Upper lobe of right lung (tissue), 1 donor: ENCODE results near the gene GPR176. TPM values are rescaled to one million over a fixed set of nuclear protein-coding genes. Genes with fewer than 3 reads are reported as not detected.

ENCODE experiments used
- ATAC-seq: fragments of 200-7000 bp; cut with Tn5 transposase; one replicate; pipeline ENCODE4 v1.9.1; 2020; ENCODE audit warnings: mild to moderate bottlenecking, moderate library complexity
- DNase-seq: peaks from one replicate; pipeline ENCODE4 v3.0.0-alpha.2; 2020
- H3K27ac ChIP-seq: fragments of 200-600 bp; one replicate; pipeline ENCODE4 v1.8.0; 2022
- H3K27me3 ChIP-seq: fragments of 200-600 bp; one replicate; pipeline ENCODE4 v1.8.0; 2022; ENCODE audit warnings: mild to moderate bottlenecking
- H3K36me3 ChIP-seq: fragments of 200-600 bp; one replicate; pipeline ENCODE4 v1.8.0; 2022
- H3K4me1 ChIP-seq: fragments of 200-600 bp; one replicate; pipeline ENCODE4 v1.8.0; 2022
- H3K4me3 ChIP-seq: fragments of 200-600 bp; one replicate; pipeline ENCODE4 v1.8.0; 2022; ENCODE audit warnings: mild to moderate bottlenecking
- H3K9me3 ChIP-seq: fragments of 200-600 bp; one replicate; pipeline ENCODE4 v1.8.0; 2022
- CTCF ChIP-seq: fragments of 200-600 bp; IDR thresholded peaks from one replicate; pipeline ENCODE4 v1.8.0; 2022; ENCODE audit warnings: antibody characterized with exemption
- intact Hi-C: fragments of 100-400 bp; cut with DNase I; formaldehyde crosslinking; loops from one replicate; pipeline ENCODE4 v1.11.0; 2022
- total RNA-seq: library from RNA; stranded (reverse); fragmentation: NEBNext Ultra II Directional; extraction: Animal tissue kit (Norgen Biotek cat#: 25700); gene quantifications from one replicate; pipeline ENCODE4 v1.2.1, GENCODE V29; 2021
- donor health status: DM: no; HTN: yes; CAD: no; lungs with severe emphysema.

GPR176 gene
- total RNA-seq, 1 donor from 2014 or later: 4.6 TPM

GRCh38 chr15:39880718-39881387 is 39.2 kb downstream of the GPR176 start:
- no peaks in the 10 kb centered on the region for H3K4me1 ChIP-seq
- no peaks in the 10 kb centered on the region for H3K36me3 ChIP-seq
- no peaks in the 10 kb centered on the region for H3K9me3 ChIP-seq
- intact Hi-C loops: no loop called here
- H3K27me3 ChIP-seq: no peaks in the 10 kb centered on the region
- ATAC-seq (no peak), DNase-seq (no peak)
- TF ChIP-seq CTCF: no peak
- no peak overlapping the region for H3K4me3 ChIP-seq
- H3K27ac ChIP-seq: no peak overlapping the region

- intact Hi-C loops: loop anchor here (10.0 kb wide), 1 partner anchor 54 kb away; no protein-coding TSS in a partner anchor
Observed at GRCh38 chr15:39878406-39878785, 41.7 kb downstream of the GPR176 start.

GRCh38 chr15:39874890-39875549 is 45.0 kb downstream of the GPR176 start:
- Histone ChIP-seq H3K27me3 (no peaks in the 10 kb centered on the region), H3K9me3 (no peaks in the 10 kb centered on the region), H3K4me3 (no peak overlapping the region), H3K4me1 (no peaks in the 10 kb centered on the region), H3K36me3 (no peaks in the 10 kb centered on the region), H3K27ac (no peak overlapping the region)
- DNase-seq: no peak
- TF ChIP-seq CTCF: peak; percentile 70
- ATAC-seq: peak; percentile 81
- intact Hi-C loops: loop anchor here (10.0 kb wide), 1 partner anchor 50 kb away; no protein-coding TSS in a partner anchor

More at GRCh38 chr15:39878406-39878785, 41.7 kb downstream of the GPR176 start:
- DNase-seq: no peak
- Histone ChIP-seq H3K4me3 (no peak overlapping the region), H3K36me3 (no peaks in the 10 kb centered on the region), H3K4me1 (no peaks in the 10 kb centered on the region), H3K27ac (no peak overlapping the region), H3K9me3 (no peaks in the 10 kb centered on the region), H3K27me3 (no peaks in the 10 kb centered on the region)
- no peak for ATAC-seq
- TF ChIP-seq CTCF: no peak

GRCh38 chr15:39873978-39874377 is 46.1 kb downstream of the GPR176 start:
- Histone ChIP-seq H3K27ac (no peak overlapping the region), H3K27me3 (no peaks in the 10 kb centered on the region), H3K36me3 (no peaks in the 10 kb centered on the region), H3K4me1 (no peaks in the 10 kb centered on the region), H3K9me3 (no peaks in the 10 kb centered on the region), H3K4me3 (no peak overlapping the region)
- no peak for TF ChIP-seq CTCF
- ATAC-seq (no peak), DNase-seq (no peak)
- intact Hi-C loops: loop anchor here (10.0 kb wide), 1 partner anchor 49 kb away; no protein-coding TSS in a partner anchor

GRCh38 chr15:39870537-39870936 is 49.5 kb downstream of the GPR176 start:
- Histone ChIP-seq H3K4me1 (no peaks in the 10 kb centered on the region), H3K4me3 (no peak overlapping the region), H3K27ac (no peak overlapping the region), H3K9me3 (no peaks in the 10 kb centered on the region), H3K27me3 (no peaks in the 10 kb centered on the region), H3K36me3 (no peaks in the 10 kb centered on the region)
- no peak for TF ChIP-seq CTCF
- DNase-seq (no peak), ATAC-seq (no peak)
- intact Hi-C loops: loop anchor here (10.0 kb wide), 1 partner anchor 46 kb away; no protein-coding TSS in a partner anchor
